GM19467 (cell line): ENCODE measurements around the gene RPL18.
"Not testable (repeated sequence)": the region's sequence is repeated elsewhere in the genome, so short reads cannot be mapped to it uniquely, and the experiment has no call there.

Experiments used
- ATAC-seq: cut with Tn5 transposase; IDR thresholded peaks from one replicate; pipeline ENCODE4 v1.9.1; 2021; ENCODE audit warnings: mild to moderate bottlenecking, moderate library complexity; ENCODE audit not compliant: unreplicated experiment

Gene RPL18

DNA sequence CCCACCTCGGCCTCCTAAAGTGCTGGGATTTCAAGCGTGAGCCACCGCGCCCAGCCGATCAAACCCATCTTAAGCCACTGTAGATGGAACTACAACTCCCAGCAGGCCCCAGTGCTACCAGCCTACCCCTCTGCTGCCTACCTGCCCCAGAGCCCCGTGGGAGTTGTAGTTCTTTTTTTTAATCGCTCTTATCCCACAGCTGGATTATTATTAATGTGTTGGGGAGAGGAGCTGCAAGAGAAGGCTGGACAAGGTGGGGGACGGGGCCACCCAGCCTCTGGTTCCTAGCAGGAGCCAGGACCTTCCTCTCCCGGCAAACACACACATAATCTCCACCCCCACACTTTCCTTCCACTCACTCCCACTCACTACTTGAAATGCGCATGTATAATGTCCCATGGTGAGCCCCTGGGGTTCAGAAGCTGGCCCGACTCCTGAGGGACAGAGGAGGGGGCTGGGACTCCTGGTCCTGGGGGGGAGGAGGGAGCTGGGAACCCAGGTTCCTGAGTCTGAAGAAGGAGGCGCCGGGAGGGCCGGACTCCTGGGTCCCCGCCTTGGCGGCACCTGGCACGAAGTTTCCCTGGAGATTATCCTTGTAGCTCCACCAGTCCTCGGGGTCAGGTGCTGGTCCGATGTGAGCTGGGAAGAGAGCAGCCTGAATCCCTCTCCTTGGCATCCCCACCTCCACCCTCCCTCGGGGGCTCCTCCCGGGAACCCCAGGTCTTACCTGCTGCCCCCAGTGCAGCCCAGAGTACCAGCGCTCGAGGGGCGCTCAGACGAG lies 26.1 kb upstream of the RPL18 start:
- ATAC-seq, result no peak

DNA sequence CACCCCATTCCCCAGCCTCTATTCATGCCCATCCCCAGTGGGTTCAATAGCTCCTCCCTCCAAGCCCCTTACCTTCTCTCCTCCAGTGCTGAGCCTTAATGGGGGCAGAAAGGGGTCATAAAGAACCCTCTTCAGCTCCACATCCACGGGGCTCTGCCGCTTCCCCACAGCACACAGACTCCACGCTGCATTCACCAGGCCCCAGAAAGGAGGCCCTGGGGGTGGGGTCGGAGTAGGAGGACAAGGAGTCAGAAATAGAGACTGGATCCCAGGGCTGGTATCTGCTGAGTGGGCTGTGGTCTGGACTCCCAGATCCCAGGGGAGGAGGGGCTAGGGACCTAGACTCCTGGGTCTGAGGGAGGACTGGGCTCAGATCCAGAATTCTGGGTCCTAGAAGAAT lies 25.4 kb upstream of the RPL18 start:
- ATAC-seq, result no peak

DNA sequence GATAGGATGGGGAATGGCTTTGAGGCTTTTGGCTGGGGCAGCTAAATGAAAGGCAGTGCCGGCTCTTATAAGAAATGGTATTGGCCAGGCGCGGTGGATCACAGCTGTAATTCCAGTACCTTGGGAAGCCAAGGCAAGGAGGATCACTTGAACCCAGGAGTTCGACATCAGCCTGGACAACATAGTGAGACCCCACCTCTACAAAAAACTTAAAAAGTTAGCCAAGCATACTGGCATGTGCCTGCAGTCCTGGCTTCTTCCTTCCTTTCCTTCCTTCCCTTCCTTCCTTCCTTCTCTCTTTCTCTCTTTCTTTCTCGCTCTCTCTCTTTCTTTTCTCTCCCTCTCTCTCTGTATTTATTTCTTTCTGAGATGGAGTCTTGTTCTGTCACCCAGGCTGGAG lies 23.9 kb upstream of the RPL18 start:
- ATAC-seq, result no peak

DNA sequence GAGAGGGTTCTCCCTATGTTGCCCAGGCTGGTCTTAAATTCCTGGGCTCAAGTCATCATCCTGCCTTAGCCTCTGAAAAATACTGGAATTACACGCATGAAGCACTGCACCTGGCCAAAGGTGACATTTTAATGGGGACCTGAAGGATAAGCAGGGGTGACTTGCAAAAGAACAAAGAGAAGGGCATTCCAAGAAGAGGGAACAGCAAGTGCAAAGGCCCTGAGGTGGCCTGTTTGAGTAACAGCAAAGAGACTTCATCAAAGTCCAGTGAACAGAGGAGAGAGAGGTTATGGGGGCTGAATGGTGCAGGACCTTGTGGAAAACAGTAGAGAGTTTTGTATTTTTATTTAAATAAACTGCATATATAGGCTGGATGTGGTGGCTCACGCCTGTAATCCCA lies 22.9 kb upstream of the RPL18 start:
- ATAC-seq, result no peak

DNA sequence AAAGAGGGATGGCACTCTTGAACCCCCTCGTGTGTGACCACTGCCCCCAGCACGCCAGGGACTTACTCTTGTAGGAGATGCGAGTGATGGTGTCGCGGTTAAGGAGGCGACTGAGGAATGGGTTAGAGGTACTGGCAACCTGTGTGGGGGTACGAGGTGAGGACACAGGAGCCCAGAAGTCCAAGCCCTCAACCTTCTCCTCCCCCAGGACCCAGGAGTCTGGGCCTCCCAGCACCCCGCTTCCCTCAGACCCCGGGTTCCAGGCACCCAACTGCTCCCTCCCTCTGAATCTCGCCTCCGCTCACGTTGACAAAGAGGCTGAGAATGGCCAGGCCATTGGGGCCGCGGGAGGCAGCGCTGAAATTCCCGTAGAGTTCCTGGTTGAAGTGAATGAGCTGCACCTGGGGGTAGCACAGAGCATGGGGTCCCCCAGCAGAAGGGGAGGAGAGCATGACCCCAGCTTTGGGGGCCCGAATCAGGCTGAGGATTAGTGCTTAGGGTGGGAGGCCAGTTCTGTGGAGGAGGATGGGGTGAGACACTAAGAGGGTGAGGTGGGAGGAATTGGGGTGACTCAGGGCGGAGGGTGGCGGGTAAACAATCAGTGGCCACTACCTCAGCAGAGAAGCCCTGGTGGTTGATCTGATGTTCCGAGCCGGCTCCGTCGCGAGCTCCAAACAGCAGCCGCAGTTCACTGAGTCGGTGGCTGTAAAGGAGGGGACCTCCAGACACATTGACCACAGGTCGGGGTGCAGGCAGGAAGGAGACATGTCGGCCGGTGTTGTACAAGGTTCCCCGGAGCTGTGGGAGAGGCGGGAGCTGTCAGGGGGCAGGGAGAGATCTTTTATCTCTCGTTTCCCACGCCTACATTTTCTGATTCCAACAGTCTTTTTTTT lies 20.8 kb upstream of the RPL18 start:
- no peak for ATAC-seq

DNA sequence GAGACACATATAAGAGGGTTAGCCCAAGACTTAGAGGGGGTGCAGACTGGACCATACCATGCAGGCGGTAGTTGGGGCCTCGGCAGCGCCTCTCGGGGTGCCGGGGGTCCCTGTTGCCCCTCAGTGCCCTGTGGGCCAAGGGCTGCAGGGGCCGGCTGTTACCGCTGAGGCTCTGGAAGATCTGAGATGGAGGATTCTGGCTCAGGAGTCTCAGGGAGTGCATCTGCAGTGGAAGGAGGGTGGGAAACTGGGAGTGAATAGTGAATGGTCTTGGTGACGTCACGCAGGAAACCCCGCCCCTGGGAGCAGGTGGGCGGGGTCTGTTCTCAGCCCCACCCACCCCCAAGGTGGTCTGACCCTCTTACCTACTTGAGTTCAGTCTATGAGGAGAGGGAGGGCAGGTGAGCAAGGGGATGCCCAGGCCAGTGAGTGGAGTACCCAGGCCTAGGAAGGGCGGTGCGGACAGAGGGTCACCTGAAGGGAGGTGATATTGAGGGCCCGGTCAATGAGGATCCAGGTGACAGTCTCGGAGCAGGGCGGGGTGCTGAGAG lies 19.9 kb upstream of the RPL18 start:
- no peak for ATAC-seq

DNA sequence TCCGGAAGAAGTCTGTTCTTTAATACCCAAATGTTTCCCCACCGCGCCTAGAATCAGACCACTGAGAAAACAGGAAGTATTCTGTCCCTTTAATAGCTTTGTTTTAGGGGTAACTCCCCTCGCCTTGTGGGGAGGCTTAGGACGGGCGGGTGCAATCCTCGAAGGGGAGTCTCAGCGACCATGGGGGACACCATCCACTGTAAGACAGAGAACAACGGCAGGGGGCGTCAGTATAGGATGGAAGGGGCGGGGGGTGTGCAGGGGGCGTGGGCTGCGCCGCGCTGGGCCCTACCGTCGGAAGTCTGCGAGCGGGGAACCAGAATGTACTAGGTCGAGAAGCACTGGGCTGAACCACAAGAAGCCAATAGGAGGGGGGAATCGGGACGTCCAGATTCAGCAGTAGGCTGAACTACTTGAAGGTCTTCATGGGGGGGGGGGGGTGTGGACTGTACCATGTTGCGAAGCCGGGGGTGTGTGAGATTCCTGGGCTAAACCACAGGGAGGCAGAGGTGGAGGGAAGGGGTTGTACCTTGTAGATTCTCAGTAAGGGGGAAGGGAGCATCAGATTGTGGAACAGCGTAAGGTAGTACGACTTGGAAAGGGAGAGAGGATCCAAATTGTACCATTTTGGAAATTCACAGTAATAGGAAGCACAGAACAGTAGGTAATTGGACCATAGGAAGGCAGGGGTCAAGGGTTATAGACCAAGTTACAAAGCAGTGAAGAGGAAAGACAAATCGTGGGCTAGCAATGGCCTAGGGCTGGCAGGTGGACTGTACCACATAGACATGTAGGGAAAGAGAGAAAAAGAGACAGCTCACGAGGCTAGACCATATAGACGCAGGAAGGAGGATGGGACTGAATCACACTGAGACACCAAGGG lies 19.2 kb upstream of the RPL18 start:
- peak; percentile 19 for ATAC-seq

DNA sequence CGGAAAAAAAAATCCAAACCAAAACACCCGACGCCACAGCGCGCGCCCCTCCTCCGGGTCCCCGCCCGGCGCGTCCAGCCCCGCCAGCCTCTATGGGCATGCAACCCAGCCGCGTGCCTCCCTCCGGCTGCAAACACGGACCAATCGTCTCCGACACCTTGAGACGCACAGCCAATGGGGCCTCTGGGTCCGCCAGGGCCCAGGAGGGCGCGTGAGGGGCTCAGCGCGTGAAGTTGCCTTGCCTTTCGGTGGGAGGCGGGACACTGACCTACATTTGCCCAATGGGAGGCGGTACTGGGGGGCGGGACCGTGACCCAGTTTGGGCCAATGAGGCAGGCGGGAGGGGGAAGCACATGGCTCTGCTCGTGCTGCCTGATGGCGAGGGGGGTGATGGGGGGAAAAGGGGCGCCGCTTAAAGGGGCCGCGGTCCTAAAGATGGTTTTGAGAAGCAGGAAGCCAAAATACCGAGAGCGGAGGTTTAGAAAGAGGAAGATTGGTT lies 18.5 kb upstream of the RPL18 start:
- peak; percentile 73 for ATAC-seq

DNA sequence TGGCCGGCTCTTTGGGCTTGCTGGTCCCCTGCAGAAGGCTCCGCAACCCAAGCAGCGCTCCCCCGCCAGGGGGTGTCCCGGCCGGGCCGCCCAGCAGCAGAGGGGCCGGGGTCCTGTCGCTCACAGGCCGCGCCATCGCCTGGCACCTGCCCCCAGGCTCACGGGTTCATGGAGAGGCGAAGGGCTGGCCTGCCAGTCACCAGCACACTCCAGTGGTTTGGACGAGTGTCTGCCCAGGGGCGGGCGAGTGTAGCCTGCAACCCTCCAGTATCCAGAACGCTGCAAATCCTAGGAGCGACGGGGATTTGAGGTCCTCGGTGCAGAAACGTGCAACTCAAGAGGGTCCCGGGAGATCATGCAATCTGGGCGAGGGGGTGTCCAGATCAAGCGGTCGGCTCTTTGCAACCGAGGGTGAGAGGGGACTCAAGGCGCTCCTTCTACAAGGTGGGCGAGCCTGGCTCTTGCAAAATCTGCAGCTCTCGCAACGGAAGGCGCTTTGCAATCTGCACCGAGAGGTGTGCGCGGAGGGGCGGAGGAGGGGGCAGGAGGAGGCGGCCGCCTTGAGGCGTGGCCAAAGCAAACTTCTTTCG lies 18.0 kb upstream of the RPL18 start, which contains the start of gene DBP:
TSS of gene DBP (minus strand) at position 521 of the 590 bp plus-strand sequence. CDS start at position 136, 385 bp downstream.
- no peak for ATAC-seq

DNA sequence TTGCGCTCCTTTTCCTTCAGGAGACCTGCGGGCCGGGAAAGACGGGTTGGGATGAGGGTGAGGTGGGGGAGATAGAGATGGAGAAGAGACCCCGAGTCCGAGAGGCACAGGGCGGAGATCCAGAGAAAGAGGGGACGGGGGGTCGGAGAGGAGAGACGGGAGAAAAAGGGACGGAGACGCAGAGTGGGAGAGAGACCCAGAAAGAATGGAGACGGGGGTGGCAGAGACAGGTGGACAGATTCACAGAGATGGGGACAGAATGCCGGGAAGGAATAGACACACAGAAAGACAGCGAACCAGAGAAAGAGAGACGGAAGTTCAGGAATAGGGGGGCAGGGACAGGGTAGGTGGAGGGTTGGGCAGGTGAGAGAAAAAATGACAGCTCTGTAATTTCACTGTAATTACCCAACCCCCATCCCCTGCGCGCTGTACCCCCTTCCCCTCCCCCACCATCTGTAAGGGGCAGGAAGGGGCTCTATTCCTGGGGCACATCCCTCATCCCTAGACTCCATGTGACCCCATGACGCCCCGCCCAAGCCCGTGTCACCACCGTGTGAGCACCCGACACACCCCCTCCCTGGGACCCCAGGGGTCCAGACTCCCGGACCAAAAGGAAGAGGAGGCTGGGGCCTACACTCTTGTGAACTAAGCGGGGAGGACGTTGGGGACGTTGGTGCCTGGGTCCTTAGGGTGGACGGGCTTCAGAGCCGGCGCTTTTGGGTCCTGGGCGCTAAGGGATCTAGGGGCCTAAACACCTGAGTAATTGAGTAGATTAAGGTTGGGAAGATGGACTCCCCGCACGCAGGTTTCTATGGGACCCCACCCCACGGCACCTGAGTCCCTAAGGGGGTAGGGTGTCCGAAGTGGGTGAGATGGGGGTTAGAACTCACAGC lies 17.2 kb upstream of the RPL18 start:
- no peak for ATAC-seq

DNA sequence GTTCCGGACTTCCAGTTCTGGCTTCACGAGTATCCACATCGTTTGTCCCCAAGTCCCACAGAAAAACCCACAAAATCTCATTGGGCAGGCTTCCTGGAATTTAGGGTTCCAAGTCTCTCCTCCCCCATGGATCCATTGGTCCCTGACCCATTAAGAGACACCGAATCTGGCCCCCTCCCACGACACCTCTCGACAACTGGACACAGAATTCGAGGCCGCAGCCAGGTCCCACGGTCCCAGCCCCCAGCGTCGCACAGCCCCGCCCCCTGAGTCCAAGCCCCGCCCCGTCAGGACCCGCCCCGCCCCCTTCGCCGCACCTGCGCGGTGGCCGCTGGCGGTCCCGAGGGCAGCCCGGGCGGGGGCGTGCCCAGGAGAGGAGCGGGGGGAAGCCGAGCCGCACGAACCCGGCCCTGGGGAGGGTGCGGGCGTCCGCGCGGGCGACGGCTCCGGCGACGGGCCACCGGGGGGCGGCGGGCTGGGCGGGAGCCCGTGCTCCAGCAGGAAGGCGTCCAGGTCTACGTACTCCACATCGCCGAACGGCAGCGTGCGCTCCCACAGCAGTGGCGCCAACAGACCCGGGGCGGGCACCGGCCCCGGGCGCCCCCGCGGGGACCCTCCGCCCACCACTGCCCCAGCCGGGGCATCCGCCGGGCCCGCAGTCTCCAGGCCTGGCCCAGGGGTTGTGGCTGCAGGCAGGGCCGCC lies 16.4 kb upstream of the RPL18 start:
- no peak for ATAC-seq

DNA sequence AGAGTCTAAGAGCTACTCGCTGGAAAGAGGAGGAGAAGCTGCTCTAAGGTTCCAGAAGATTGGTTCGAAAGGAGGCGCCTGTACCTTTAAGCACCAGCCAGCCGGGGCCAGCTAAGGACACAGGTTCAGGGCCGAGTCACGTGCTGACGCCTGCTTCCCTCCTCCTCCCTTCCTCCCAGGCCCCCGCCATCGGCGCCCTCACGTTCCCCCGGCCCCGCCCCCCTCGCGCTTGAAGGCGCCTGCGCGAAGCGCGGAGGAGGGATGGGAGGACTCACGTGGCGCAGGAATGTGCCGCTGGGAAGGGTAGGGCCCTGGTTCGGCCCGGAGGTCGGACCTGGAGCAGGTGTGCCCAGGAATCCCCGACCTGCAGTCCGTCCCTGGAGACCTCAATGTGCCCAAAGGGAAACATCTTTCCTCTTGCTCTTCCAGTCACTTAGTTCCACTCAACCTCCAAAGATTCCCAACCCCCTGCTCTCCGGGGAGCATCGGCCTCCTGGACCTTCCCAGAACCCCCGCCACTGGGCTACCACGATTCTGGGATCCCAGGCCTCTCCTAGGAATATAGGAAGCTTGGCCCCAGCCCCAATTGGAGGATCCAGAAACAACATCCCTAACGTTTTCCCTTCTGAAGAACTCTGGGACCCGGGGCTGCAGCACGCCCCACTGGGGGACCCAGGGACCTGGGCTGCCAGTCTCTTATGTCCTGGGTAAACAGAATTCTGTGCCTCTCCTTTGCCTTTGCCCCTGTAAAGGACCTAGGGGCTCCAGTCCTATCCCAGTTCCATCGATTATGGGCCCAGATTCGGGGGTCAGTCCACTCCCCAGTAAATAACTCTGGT lies 15.7 kb upstream of the RPL18 start:
- ATAC-seq, result no peak

DNA sequence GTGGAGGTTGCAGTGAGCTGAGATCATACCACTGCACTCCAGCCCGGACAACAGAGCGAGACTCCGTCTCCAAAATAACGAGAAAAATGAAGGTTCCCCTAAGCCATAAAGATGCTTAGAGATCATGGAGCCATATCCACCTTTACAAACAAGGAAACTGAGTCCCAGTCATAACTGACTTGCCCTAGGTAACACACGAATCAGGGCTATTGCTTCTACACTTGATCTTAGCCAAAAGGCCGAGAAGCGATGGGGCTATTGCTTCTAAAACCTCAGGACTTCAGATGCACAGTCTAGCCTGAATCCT lies 15.0 kb upstream of the RPL18 start:
- ATAC-seq, result no peak

DNA sequence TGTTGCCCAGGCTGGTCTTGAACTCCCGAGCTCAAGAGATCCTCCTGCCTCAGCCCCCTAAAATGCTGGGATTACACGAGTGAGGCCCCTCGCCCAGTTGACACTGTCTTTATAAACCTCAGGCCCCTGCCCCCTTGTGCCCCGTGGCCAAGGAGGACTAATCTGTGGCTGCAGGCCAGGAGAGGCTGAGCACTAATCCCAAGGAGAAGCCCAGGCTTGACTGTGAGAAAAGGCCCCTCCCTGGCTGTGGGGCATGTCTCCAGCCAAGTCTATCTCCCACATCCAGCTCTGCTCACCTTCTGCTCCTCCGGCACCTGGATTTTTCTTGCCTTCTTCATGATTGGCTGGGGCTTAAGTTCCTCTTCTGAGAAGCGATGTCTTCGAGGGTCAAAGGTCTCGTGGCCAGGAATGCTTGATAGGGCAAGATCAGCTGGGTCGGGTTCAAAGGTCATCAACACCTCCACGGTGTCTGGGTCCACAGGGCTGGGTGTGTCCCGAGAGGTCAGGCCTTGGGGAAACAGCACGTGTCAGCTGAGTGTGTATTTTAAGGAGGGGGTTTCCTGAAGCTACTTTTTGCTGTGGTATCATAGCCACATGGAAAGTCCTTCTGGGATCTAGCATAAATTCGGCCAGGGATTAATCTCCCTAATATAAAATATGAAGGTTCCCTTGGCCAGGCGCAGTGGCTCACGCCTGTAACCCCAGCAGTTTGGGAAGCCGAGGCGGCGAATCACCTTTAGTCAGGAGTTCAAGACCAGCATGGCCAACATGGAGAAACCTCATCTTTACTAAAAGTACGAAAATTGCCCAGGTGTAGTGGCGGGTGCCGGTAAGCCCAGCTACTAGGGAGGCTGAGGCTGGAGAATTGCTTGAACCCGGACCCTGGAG lies 14.4 kb upstream of the RPL18 start:
- no peak for ATAC-seq

DNA sequence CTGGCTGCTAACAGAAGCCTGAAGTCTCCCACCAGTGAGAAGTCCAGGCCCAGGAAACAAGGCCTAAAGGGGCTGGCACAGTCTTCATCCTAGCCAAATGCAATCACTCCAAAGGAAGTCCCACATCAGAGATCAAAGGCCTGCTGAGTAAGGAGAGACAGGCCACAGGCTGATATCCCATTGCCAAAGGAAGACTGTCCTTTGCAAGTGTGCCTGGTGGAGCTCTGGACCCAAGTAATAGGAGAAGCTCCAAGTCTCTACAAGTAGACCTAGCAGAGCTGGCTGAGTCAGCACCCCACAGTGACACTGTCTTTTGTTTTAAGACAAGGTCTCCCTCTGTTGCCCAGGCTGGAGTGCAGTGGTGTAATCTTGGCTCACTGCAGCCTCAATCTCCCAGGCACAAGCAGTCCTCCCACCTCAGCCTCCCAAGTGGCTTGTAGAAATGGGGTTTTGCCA lies 13.7 kb upstream of the RPL18 start:
- ATAC-seq, result no peak

DNA sequence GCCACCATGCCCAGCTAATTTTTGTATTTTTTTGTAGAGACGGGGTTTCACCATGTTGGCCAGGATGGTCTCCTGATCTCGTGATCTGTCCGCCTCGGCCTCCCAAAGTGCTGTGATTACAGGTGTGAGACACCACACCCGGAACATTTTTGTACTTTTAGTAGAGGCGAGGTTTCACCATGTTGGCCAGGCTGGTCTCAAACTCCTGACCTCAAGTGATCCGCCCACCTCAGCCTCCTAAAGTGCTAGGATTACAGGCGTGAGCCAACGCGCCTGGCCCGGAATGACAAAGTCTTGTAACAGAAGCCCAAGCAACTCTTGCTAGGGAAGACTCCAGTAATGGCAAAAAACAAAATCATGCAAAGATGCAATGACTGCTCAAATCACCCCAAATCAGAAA lies 13.3 kb upstream of the RPL18 start:
- ATAC-seq, result not testable (repeated sequence)

DNA sequence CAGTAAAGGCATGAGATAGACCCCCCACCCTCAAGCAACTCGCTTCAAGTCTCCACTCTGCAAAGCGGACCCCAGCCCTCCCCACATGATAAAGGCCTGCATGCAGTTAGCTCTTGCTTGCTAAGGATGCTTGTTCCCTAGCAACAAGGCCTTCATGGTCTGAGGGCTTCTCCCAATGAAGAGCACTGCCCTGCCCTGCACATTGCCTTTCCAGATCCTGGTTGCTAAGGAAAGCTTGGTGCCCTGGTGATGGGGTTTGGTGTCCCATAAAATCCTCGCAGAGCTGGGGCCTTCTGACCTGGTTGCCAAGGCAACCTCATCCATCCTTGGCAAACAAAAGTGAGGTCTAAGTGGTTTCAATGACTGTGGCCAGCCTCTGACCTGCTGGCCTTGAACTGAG lies 12.2 kb upstream of the RPL18 start:
- no peak for ATAC-seq
